Epithelial cell of esophagus (primary cell): ENCODE measurements around the gene RSRP1.
"Not testable (repeated sequence)": the region's sequence is repeated elsewhere in the genome, so short reads cannot be mapped to it uniquely, and the experiment has no call there.

ENCODE experiments used
- DNase-seq: peaks from one replicate; pipeline ENCODE4 v3.0.0; 2010; ENCODE audit warnings: low read depth
- H3K4me3 ChIP-seq: 2 replicates; pipeline ENCODE4 v1.5.1; 2011; ENCODE audit warnings: mild to moderate bottlenecking, low read length, control low read depth
- TF ChIP-seq, protein P1 (sequence below): IDR thresholded peaks from 2 replicates; pipeline ENCODE4 v1.5.1; 2011; ENCODE audit warnings: low read depth, mild to moderate bottlenecking, low read length, control low read depth, inconsistent platforms; ENCODE audit not compliant: insufficient read depth; ENCODE audit errors: missing control alignments

Gene RSRP1

DNA sequence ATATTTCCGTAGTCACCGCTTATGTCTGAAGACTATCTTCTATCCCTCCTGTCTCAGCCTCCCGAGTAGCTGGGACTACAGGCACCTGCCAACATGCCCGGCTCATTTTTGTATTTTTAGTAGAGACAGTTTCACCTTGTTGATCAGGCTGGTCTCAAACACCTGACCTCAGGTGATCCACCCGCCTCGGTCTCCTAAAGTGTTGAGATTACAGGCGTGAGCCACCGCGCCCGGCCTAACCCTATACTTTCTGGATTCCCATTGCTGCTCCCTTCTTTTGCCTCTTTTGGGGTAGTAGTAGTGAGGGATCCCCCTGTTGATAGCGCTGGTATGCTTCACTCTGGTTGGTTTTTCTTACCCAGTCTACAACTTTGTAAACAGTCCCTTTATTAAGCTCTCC is 9.2 kb downstream of the RSRP1 start:
- H3K4me3 ChIP-seq: no peak overlapping the region
- no peak for DNase-seq
- TF ChIP-seq, protein P1, sequence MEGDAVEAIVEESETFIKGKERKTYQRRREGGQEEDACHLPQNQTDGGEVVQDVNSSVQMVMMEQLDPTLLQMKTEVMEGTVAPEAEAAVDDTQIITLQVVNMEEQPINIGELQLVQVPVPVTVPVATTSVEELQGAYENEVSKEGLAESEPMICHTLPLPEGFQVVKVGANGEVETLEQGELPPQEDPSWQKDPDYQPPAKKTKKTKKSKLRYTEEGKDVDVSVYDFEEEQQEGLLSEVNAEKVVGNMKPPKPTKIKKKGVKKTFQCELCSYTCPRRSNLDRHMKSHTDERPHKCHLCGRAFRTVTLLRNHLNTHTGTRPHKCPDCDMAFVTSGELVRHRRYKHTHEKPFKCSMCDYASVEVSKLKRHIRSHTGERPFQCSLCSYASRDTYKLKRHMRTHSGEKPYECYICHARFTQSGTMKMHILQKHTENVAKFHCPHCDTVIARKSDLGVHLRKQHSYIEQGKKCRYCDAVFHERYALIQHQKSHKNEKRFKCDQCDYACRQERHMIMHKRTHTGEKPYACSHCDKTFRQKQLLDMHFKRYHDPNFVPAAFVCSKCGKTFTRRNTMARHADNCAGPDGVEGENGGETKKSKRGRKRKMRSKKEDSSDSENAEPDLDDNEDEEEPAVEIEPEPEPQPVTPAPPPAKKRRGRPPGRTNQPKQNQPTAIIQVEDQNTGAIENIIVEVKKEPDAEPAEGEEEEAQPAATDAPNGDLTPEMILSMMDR: no peak

DNA sequence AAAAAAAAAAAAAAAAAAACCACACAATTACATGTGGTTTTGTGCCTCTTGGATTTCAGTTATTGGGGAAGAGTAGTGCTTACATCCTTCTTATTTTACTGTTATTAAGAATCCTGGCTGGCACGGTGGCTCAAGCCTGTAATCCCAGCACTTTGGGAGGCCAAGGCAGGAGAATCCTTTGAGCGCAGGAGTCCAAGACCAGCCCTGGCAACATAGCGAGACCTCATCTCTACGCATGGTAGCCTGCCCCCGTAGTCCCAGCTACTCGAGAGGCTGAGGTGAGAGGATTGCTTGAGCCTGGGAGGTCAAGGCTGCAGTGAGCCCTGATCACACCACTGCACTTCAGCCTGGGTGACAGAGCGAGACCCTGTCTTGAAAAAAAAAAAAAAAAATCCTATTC is 11.0 kb downstream of the RSRP1 start:
- not testable (repeated sequence) for H3K4me3 ChIP-seq, DNase-seq

DNA sequence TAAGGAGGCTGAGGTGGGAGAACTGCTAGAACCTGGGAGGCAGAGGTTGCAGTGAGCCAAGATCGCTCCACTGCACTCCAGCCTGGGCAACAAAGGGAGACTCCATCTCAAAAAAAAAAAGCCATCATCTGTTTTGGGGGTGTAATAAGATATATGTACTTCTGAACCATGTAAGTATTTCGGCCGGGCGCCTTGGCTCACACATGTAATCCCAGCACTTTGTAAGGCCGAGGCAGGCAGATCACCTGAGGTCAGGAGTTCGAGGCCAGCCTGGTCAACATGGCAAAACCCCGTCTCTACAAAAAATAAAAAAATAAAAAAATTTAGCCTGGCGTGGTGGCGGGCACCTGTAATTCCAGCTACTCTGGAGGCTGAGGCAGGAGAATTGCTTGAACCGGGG is 11.8 kb downstream of the RSRP1 start:
- not testable (repeated sequence) for DNase-seq, H3K4me3 ChIP-seq

DNA sequence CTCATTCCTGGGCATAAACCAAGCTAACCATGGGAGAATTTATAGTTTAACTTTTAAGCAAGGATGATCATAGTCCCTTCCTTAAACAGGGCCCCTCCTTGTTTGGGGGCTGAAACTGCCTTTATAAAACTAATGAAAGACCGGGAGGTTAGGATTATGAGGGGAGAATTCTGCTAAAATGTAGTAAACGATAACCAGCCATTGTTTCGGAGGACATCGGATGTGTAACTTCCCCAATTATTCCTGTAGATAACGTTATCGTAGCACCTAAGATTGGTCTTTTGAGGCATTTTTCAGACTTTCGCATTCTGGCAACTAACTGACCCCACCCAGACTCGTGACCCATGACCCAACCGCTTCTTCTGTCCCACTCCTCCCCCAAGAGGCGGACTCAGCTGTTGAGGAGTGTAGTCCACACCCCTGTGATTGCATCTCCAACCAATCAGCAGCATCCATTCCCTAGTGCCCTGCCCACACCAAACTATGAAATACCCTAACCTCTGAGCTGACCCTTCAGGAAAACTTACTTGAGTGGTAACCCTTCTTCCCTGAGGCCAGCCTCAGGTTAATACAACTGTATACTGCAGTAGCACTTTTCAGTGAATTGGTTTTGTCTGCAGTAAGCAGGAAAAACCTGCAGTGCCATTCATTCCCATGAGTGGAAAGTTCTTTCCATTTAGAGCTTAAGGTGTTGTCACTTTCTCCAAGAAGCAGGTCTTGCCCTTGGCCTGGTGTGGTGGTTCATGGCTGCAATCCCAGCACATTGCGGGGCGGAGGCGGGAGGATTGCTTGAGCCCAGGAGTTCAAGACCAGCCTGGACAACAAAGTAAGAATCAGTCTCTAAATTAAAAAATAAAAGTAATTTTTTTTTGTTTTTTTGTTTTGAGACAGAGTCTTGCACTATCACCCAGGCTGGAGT is 14.1 kb downstream of the RSRP1 start:
- peak overlapping the region; percentile 92 for H3K4me3 ChIP-seq
- peak; percentile 88 for DNase-seq
- TF ChIP-seq, protein P1: no peak

DNA sequence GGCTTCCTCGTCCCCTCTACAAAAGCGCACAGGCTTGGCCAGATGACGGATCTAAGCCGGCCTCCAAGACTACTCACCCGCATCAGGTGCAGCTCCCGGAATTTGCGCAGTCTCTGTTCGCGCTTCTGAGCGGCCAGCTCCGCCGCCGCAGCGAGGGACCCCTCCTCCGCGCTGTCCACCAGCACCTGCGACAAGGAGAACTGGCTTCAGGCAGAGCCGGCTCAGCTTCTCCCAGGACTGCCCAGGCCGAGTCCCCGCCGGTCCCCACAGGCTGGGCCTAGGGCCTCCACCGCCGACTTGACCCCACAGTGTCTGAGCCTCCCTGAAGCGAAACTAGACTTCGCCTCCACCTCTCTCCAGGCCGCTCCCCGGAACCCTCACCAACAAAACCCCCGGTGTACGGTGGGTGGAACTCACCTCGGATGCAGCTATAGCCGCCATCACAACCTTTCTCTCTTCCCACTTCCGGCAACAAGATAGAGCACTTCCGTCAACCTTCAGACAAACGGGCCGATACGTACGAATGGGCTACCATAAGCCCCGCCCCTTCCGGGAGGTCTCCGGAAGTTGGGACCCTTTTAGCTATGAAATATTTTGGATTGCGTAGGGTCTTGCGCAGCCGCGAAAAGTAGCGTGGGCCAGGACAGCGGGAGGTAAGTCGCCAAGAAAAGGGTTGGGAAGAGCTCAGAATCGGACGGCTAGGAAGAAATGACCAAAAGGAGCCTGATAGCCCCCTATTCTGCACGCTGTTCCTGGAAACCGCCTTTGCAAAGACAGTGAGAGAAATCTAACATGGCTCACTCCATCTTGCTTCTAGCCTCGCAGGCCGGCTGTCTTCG is 15.0 kb downstream of the RSRP1 start, which contains the start of gene SYF2:
Gene SYF2, minus strand, starts transcription at position 476 of the 839 bp plus-strand sequence. Its CDS starts 35 bp downstream, at position 441.
- TF ChIP-seq, protein P1: no peak
- DNase-seq: peak; percentile 85
- peak within 1 kb of the TSS; percentile 92 for H3K4me3 ChIP-seq

DNA sequence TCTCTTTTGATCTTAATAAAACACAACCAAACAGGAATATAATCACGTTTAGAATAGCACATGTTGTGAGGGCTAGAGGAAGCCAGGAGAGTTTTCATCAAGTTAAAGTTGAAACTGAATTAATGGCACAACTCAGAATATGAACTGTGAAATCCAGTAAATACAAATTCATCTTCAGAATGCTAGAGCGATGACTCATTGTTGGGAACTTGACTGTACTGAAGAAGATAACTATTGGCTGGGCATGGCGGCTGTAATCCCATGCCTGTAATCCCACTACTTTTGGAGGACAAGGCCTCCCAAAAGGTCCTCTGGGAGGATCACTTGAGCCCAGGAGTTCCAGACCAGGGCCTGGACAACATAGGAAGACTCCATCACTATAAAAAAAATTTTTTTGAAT is 23.8 kb downstream of the RSRP1 start:
- no peak overlapping the region for H3K4me3 ChIP-seq
- peak; percentile 40 for DNase-seq
- TF ChIP-seq, protein P1: no peak

DNA sequence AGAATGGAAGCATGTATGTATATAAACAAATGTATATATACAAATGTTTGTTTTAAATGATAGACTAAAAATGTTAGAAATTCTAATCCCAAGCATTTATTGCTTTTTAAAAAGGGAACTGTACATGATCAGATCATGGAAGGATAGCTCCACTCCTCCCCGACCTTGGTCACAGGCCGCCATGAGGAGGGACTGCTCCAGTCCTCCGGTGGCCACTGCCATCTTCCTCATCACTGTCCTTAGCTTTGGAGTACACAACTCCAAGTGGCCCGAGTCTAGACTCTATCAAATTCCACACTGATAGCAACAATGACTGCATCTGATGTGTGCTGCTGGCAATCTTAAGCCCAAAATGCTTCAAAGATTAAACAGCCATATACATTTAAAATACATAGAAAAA is 24.6 kb downstream of the RSRP1 start:
- TF ChIP-seq, protein P1: no peak
- no peak for DNase-seq
- no peak overlapping the region for H3K4me3 ChIP-seq

DNA sequence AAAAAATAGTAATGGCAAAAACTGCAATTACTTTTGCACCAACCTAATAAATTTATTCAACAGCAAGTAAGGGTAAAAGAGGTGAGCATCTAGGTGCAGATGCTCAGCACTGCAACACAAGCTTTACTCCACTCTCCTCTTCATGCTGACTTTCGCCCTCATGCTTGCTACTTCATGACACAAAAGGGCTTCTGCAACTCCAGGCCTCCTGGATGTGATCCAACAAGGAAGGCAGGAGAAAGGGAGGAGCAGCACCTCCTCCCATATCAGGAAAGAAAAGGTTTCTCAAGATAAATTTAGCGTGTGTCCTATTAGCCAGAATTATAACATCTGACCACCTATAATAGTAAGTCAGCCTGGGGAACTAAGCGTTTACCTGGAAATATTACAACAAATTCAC is 26.6 kb downstream of the RSRP1 start:
- DNase-seq: no peak
- TF ChIP-seq, protein P1: no peak
- no peak overlapping the region for H3K4me3 ChIP-seq
